Measurements from ENCODE around the gene MIB1. TPM values are rescaled to one million over a fixed set of nuclear protein-coding genes. Genes with fewer than 3 reads are reported as not detected.
"Not testable (repeated sequence)": the region's sequence is repeated elsewhere in the genome, so short reads cannot be mapped to it uniquely, and the experiment has no call there.

The MIB1 gene
- total RNA-seq, 1 experiment from 2014 or later = 66.7 TPM

DNA sequence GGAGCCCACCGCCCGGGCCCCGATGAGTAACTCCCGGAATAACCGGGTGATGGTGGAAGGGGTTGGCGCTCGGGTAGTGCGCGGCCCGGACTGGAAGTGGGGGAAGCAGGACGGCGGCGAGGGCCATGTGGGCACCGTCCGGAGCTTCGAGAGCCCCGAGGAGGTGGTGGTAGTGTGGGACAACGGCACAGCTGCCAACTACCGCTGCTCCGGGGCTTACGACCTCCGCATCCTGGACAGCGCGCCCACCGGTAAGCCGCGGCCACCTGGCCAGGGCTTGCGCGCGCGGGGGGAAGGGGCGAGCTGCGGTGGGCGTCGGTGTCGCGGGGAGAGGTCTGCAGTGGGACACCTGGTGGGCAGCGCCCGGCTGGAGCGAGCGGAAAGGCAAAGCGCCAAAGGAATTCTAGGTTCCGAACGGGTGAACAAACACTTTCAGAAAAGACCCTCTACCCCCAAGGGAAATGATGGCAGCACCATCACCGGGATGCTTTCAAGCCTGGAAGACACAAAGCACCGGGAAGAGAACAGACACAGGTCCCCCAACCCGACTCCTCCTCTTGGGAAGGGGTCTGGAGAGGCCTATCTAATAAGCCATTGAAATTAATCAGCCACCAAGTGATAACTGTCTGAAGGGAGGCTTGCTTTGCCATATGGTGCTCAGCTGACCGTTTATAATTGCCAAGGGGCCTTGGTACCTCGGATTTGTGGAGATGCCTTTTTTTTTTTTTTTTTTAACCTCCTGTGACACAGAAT, 1.1 kb downstream of the MIB1 start:
- in situ Hi-C loops (cut with HindIII; ENCODE audit: low sequenced_read_pairs) = no loop called here
- peak; percentile 58 for DNase-seq (ENCODE audit: low spot score)

DNA sequence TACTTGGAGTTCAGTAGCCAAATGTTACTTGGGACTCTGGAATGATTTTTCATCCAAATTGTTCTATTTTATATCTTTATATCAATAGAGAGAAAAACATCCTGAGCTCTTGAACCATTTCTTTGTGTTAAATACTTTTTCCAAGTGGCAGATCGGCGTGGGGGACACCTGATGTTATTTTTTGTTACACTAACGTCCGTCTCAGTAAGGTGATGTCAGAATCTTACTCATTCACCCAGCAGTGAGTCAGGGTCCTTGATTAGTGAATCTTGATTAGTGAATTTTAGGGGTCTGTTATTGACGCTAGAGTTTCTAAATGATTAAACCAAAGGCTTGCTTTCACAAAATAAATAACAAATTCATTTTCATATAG, 1.7 kb downstream of the MIB1 start:
- in situ Hi-C loops (cut with HindIII; ENCODE audit: low sequenced_read_pairs) = no loop called here
- DNase-seq (ENCODE audit: low spot score) = no peak

DNA sequence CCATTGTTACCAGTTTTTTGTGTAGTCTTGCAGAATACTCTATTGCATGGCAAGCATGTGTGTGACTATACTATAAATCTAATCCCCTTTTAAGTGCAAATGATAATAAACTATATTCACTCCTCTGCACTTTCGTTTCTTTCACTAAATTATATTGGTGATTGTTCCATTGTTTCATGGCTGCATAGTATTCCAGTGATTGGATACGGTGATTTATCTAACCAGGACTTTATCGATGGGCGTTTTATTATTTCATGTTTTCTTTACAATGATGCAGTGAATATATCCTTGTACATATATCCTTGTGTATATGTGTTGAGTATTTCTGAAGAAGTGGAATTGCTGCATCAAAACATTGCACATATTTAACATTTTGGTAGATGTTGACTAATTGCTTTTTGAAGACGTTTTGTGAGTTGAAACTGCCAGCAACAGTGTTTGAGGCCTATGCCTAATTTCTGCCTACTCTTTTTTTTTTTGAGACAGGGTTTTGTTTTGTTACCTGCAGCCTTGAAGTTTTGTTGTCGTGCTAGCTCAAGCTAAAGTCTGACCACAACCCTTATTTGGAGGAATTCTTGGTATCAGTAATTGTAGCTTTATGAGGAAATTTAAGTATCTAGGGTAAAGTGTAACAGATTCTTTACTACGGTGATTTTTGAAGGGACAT, 2.7 kb downstream of the MIB1 start:
- in situ Hi-C loops (cut with HindIII; ENCODE audit: low sequenced_read_pairs) = no loop called here

DNA sequence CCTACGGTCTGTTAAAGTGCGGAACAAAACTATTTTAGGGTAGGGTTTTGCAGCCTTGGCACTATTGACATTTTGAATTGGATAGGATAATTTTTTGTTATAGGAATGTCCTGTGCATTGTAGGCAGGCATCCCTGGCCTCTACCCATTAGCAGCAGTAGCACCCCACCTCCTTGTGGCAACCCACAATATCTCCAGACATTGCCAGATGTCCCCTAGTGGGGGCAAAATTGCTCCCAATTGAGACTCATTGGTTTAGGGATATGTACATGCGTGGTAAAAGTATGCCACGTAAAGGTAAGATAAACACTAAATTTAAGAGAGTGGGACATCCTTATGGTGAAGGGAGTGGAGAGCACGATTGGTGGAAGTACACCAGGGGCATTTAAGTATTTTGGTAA, 4.6 kb downstream of the MIB1 start:
- in situ Hi-C loops (cut with HindIII; ENCODE audit: low sequenced_read_pairs) = no loop called here
- no peak for DNase-seq (ENCODE audit: low spot score)

More for the DNA sequence above, 2.7 kb downstream of the MIB1 start:
- no peak for DNase-seq (ENCODE audit: low spot score)

DNA sequence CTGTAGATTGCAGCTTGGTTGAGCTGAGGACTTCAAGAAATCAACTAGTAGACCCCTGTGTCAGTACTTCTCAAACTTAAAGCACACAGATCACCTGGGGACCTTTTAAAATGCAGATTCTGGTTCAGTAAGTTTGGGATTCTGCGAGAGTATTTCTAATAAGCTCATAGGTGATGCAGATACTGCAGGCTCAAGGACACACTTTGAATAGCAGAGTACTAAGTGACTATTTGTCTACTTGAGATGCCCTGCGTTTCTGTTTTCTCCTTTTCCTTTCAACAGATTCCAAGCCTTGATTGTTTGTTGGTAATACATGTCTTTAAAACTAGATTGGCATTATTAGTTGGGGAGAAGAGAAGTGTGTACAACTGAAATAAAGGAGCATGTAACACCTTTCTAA, 6.7 kb downstream of the MIB1 start:
- DNase-seq (ENCODE audit: low spot score) = no peak
- in situ Hi-C loops (cut with HindIII; ENCODE audit: low sequenced_read_pairs) = no loop called here

DNA sequence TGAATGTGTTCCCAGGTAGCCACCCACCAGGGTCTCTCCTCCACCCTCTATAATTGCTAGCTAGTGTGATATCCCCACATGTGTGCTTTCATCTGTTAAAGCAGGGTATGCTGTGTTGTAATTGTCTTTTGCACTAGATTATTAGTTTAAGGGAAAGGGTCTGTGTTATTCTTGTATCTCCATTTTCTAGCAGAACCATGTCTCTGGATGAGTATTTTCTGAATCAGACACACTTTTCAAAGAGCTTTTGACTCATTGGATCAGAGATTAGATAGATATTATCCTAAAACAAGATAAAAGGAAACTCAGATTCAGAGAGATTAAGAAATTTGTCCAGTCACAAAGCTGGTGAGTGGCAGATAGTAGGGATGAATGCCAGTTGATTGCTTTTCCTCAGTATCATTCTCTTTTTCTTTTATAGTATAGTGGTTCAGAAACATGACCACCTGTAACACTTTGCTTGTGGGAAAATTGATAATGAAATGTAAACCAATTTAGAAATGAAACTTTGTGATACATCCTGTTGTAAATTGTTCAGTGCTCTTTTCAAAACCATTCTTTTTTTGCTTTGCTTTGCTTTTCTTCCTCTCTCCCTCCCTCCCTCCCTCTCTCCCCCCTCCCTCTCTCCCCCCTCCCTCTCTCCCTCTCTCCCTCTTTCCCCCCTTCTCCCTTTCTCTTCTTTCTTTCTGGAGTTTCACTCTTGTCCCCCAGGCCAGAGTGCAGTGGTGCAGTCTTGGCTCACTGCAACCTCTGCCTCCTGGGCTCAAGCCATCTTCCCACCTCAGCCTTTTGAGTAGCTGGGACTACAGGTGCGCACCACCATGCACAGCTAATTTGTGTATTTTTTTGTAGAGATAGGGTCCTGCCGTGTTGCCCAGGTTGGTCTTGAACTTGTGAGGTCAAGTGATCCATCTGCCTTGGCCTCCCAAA, 7.4 kb downstream of the MIB1 start:
- DNase-seq (ENCODE audit: low spot score) = no peak
- in situ Hi-C loops (cut with HindIII; ENCODE audit: low sequenced_read_pairs) = no loop called here

DNA sequence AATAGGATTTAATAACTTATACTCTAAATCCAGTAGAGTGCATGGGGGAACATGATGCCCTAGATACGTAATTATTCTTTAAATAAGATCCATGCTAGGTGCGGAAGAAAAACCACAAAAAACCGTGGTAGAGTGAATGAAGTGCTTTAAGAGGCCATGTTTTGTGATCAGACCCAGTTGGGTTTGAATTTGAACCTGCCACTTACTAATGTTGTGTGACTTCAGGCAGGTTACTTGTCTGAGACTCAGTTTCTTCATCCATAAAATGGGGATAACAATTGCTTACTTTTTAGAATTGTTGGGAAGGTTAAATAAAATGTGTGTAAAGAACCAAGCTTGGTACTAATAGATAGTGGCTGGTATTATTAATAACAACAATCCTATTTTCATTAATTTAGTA, 17.2 kb downstream of the MIB1 start:
- no peak for DNase-seq (ENCODE audit: low spot score)
- in situ Hi-C loops (cut with HindIII; ENCODE audit: low sequenced_read_pairs) = no loop called here

DNA sequence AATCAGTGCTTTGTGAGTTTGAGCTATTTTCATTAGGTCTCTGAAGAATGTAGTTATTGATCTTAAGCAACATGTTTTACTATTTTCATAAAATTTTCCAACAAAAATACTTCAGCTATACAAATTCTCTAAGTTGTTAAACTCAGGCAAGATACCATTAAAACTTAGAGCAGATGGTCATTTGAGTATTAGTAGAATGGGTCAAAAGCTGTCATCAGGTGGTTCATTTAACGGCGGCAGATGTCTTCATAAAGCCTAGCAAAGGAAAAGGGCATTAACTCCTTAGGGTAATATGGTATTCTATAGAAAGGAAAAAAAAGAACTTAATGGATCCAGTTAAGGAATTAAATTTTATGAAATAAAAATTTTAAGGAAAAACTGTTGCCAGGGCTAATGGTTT, 19.2 kb downstream of the MIB1 start:
- in situ Hi-C loops (cut with HindIII; ENCODE audit: low sequenced_read_pairs) = no loop called here
- no peak for DNase-seq (ENCODE audit: low spot score)

DNA sequence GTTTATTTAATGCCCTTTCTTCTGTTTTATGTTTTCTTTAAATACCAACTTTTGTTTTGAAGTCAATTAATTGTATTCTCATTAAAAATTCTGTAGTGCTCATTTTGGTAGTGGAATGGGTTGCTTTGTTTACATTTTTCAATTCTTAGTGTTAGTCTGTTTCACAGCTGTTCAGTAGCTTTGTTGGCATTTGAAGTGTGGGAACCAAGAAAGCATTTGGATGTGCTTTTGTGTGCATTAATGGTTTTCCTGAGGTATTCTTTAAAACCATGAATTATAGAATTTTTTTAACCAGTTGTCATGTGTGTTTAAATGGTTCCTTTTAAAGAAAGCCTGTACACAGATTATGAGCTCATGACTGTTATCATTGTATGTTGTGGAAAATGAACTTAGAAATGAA, 19.7 kb downstream of the MIB1 start:
- in situ Hi-C loops (cut with HindIII; ENCODE audit: low sequenced_read_pairs) = no loop called here
- DNase-seq (ENCODE audit: low spot score) = no peak

DNA sequence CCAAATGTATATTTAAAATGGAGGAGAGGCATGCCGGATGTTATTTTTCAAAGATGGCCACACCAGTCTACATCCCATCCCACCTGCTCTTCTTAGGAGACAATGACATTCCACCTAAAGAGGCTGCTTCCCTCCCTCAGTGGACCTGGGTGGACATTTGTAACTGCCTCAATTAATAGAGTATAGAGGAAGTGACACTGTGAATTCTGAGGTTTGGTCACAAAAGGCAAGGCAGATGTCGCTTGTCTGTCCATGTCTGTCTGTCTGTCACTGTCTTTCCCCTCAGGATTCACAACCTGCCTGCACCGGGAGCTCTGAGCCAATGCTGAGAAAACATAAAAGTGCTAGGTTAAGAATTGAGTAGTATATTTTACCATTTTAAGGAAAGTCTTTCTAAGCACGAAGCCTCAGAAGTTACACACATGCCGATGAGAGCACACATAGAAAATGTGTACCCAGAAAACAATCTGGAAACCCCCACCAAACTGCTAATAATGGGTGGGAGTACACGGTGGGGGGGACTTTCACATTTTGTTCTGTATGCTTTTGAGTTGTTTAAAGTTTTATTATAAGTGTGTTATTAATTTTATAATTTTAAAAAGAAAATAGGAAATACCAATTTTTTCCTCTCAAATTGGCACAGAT, 21.0 kb downstream of the MIB1 start:
- DNase-seq (ENCODE audit: low spot score) = no peak
- in situ Hi-C loops (cut with HindIII; ENCODE audit: low sequenced_read_pairs) = no loop called here

DNA sequence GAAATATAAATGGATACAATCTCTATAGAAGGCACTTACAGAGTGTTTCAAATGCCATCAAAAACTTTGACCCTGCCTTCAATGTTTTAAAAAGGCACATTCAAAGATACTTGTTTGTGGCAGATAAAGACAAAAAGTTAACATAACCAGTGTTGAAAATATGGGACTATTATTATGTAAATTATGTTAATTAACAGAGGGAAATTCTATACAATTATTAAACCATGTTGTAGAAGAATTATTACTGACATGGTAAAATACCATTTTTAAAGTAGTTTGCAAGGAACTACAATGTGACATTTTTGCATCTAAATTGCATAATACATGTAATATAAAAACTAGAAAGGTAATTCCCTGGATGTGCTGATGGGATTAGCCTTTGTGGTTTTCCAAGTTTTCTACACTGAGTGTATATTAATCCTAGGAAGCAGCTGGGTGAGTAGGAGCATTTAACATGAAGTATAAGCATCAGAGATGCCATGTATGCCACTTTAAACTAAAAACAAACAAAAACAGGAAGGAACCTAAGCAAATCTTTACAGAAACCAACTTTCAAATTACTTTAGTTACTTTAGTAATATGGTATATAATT, 21.7 kb downstream of the MIB1 start:
- in situ Hi-C loops (cut with HindIII; ENCODE audit: low sequenced_read_pairs) = no loop called here
- no peak for DNase-seq (ENCODE audit: low spot score)

DNA sequence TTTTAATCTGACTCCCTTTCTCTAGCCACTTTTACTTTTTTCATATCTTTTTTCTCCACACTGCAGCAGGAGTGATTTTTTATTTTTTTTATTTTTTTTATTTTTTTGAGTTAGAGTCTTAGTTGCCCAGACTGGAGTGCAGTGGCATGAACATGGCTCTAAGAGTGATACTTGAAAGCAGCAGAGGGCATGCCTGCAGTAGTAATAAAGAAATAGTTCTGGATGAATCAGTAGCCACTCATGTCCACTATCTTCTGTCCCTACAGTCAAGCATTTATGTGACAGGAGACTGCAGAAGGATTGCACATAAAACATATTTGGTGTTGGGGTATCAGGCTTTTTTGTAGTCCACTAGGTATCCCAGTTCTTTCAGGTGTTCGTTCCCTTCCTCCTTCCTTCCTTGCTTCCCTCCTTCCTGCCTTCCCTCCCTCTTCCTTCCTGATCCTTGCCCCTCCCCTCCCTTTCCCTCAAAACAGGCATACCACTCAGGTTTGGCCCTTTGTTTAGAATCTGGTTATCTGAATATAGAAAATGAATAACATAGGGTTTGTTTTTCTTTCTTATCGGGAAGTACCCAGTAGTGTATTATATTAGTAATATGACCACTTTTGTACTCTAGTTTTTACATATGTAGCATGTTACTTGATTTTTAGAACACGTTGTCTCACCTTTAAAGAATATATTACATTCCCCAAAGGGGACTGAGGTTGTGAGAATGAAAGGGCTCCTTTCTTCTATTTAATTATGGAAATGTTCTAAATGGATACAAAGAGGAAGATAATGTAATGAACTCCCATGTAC, 23.5 kb downstream of the MIB1 start:
- in situ Hi-C loops (cut with HindIII; ENCODE audit: low sequenced_read_pairs) = no loop called here
- DNase-seq (ENCODE audit: low spot score) = no peak

DNA sequence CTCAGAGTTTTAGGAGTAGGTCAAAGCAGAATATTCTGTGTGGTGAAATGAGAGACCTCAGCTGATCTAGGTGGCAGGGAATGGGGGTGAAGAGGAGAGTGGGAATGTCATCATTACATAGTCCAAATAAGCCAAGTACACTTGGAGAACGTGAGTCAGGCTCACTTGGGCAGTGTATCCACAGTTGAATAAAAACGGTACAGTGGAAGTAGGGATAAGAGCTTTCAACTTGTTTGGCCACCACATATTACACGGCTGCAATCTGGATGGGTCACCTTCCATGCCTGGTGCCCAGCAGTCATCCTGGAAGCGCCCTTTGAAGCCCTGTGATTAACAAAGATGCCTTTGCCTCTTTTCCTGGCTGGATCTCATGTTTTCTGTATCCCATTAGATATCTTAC, 28.6 kb downstream of the MIB1 start:
- DNase-seq (ENCODE audit: low spot score) = no peak
- in situ Hi-C loops (cut with HindIII; ENCODE audit: low sequenced_read_pairs) = no loop called here

DNA sequence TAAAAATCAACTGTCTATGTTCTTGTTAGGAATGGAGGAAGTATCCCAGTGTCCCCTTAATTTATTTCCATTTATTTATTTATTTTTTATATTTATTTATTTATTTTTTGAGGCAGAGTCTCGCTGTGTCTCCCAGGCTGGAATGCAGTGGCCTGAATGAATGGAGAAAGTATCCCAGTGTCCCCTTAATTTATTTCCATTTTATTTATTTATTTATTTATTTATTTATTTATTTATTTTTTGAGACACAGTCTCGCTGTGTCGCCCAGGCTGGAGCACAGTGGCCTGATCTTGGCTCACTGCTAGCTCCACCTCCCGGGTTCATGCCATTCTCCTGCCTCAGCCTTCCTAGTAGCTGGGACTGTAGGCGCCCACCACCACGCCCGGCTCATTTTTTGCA, 34.1 kb downstream of the MIB1 start:
- in situ Hi-C loops (cut with HindIII; ENCODE audit: low sequenced_read_pairs) = no loop called here
- DNase-seq (ENCODE audit: low spot score) = no peak

DNA sequence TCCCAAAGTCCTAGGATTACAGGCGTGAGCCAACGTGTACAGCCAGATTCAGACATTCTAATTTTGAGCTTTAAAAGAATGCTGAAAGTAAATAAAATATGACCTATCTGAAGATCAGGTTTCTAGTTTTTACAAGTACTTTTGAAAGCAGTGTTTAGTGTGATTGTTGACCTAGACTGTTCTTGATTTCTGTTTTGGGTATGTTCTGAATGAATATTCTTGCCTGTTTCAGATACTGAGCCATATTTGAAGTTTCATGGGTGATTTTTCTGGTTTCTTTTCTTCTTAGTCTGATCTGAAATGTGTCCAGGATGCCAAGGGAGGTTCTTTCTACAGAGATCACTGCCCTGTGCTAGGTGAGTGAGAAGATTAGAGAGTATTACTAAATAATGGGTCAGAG, 37.2 kb downstream of the MIB1 start:
- no peak for DNase-seq (ENCODE audit: low spot score)
- in situ Hi-C loops (cut with HindIII; ENCODE audit: low sequenced_read_pairs) = no loop called here

DNA sequence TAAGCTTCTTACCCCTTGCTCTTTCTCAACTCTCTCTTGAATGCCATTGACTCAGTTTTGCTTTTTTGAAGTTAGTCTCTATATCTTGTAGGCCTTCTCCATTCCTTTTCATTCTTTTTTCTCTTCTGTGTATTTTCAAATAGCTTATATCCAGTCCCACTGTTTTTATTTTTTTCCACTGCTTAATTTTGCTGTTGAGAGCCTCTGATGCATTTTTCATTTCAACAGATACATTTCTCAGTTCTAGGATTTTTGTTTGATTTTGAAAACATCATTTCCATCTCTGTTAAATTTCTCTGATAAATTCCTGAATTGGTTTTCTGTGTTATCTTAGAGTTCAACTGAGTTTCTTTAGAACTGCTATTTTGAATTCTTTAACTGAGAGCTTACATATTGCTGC, 45.9 kb downstream of the MIB1 start:
- in situ Hi-C loops (cut with HindIII; ENCODE audit: low sequenced_read_pairs) = no loop called here
- no peak for DNase-seq (ENCODE audit: low spot score)

DNA sequence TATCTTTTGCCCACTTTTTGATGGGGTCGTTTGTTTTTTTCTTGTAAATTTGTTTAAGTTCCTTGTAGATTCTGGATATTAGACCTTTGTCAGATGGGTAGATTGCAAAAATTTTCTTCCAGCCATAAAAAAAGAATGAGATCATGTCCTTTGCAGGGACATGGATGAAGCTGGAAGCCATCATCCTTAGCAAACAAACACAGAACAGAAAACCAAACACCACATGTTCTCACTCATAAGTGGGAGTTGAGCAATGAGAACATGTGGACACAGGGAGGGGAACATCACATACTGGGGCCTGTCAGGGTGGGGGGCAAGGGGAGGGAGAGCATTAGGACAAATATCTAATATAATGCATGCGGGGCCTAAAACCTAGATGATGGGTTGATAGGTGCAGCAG, 55.5 kb downstream of the MIB1 start:
- in situ Hi-C loops (cut with HindIII; ENCODE audit: low sequenced_read_pairs); DNase-seq (ENCODE audit: low spot score): not testable (repeated sequence)

DNA sequence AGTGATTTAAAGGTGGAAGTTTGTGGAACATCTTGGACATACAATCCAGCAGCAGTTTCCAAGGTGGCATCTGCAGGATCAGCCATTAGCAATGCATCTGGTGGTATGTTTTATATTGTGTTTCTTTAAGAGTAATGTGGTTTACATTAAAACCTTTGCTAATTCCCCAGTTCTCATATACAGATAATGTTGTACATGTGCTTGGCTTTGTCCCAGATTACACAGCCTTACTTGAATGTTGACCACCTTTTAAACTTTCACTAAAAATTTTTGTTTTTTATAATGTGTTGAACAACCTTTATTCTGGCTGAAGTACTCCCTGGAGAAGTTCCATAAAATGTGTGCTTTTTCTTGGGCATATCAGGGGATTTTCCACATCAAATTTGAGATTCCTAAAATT, 57.5 kb downstream of the MIB1 start:
- in situ Hi-C loops (cut with HindIII; ENCODE audit: low sequenced_read_pairs) = no loop called here
- DNase-seq (ENCODE audit: low spot score) = no peak

DNA sequence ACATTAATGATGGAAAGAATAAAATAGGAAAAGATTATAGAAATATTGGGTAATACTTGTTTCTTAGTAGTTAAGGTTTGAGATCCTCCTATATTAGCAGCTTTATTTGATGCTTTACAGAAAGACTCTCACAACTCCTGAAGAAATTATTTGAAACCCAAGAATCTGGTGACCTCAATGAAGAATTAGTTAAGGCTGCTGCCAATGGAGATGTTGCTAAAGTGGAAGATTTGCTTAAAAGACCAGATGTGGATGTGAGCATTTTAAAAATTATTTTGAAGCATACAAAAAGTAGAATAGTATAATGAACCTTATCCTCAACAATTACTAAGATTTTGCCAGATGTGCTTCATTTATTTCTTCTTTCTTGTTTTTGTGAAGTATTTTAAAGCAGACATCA, 59.1 kb downstream of the MIB1 start:
- DNase-seq (ENCODE audit: low spot score) = no peak
- in situ Hi-C loops (cut with HindIII; ENCODE audit: low sequenced_read_pairs) = no loop called here
